ENCODE data around the gene CGREF1. TPM values are rescaled to one million over a fixed set of nuclear protein-coding genes. Genes with fewer than 3 reads are reported as not detected.

The CGREF1 gene
- total RNA-seq, 1 experiment from 2014 or later = 5.0 TPM

DNA sequence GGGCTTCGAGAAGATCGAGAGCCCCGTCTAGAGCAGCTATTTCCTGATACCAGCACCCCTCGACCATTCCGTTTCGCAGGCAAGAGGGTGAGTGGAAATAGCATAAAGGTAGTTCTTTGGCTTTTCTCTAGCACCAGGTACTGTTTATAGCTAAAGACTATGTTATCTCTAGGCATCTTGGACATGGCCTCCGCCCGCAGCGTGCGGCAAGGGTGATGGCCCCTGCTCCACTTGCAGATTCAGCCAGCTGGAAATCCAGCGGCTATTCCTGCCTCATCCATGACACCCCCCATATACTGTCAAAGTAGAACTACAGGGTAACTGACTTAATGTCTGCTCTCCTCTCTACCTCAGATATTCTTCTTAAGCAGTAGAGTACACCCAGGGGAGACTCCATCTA, 64.2 kb downstream of the CGREF1 start:
- H3K4me3 ChIP-seq (ENCODE audit: low read depth, low read length) = no peak overlapping the region
- TF ChIP-seq, protein P1, sequence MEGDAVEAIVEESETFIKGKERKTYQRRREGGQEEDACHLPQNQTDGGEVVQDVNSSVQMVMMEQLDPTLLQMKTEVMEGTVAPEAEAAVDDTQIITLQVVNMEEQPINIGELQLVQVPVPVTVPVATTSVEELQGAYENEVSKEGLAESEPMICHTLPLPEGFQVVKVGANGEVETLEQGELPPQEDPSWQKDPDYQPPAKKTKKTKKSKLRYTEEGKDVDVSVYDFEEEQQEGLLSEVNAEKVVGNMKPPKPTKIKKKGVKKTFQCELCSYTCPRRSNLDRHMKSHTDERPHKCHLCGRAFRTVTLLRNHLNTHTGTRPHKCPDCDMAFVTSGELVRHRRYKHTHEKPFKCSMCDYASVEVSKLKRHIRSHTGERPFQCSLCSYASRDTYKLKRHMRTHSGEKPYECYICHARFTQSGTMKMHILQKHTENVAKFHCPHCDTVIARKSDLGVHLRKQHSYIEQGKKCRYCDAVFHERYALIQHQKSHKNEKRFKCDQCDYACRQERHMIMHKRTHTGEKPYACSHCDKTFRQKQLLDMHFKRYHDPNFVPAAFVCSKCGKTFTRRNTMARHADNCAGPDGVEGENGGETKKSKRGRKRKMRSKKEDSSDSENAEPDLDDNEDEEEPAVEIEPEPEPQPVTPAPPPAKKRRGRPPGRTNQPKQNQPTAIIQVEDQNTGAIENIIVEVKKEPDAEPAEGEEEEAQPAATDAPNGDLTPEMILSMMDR (IDR thresholded peaks at IDR 0.05; ENCODE audit: insufficient read depth in 1 of 2, low read depth in 1 of 2, low read length in 1 of 2, severe bottlenecking in 1 of 2, unreplicated experiment in 1 of 2) = no peak
- no peaks in the 10 kb centered on the region for H3K27me3 ChIP-seq (replicated peaks; ENCODE audit: control insufficient read depth, insufficient read depth, low read length)
- 0 out of 2 replicates have a peak, but pooled peaks cover 6% of the 10 kb centered on the region for H3K4me1 ChIP-seq
- H3K27me3 Mint-ChIP-seq (ENCODE audit: insufficient read depth, unreplicated experiment) = peaks cover 10% of the 10 kb centered on the region
- intact Hi-C loops (cut with micrococcal nuclease; ENCODE audit: unreplicated experiment) = no loop called here
- no peak for DNase-seq
- BruUV-seq (replicated peaks) = no TSS peak
- no peak overlapping the region for H3K27ac Mint-ChIP-seq (ENCODE audit: unreplicated experiment)
- CTCF ChIA-PET = no interaction called here
- H3K4me1 Mint-ChIP-seq (ENCODE audit: low read depth, unreplicated experiment) = peaks cover 31% of the 10 kb centered on the region
- H3K36me3 ChIP-seq (ENCODE audit: control insufficient read depth, insufficient read depth, low read length) = no peaks in the 10 kb centered on the region
- no peaks in the 10 kb centered on the region for H3K9me3 ChIP-seq
- H3K36me3 Mint-ChIP-seq (ENCODE audit: insufficient read depth, unreplicated experiment) = peaks cover 49% of the 10 kb centered on the region
- H3K4me3 Mint-ChIP-seq (ENCODE audit: unreplicated experiment) = no peak overlapping the region
- H3K9me3 Mint-ChIP-seq (ENCODE audit: unreplicated experiment) = peaks cover 9% of the 10 kb centered on the region
- POLR2A ChIA-PET = no interaction called here

DNA sequence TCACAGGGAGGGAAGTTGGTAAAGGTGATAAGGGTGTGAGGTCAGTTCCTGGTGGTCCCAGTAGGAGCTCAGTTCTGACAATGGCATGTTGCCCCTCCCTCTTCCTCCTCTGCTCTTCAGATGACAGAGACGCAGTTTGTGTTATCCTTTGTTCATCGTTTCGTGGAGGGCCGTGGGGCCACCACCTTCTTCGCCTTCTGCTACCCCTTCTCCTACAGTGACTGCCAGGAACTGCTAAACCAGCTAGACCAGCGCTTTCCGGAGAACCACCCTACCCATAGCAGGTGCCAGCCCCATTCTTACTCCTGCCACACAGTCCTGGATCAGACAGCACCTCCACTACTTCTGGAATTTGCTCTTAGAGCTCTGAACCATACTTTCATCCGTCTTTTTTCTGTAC, 65.2 kb downstream of the CGREF1 start:
- H3K4me1 Mint-ChIP-seq (ENCODE audit: low read depth, unreplicated experiment) = peaks cover 31% of the 10 kb centered on the region
- no TSS peak for BruUV-seq (replicated peaks)
- CTCF ChIA-PET = no interaction called here

DNA sequence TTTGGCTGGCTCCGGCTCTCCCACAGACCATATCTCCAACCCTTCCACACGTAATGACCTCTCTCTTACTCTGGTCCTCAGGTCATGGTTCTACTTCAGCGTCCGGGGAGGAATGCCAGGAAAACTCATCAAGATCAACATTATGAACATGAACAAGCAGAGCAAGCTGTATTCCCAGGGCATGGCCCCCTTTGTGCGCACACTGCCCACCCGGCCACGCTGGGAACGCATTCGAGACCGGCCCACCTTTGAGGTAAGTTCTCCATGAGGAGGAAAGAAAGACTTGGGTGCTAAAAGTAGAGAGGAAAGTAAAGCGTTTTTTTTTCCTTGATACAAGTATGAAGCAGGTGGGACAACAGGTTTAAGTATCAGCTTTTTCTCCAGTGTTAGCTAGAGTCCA, 65.6 kb downstream of the CGREF1 start:
- intact Hi-C loops (cut with micrococcal nuclease; ENCODE audit: unreplicated experiment) = no loop called here
- Histone ChIP-seq H3K27me3 (replicated peaks; ENCODE audit: control insufficient read depth, insufficient read depth, low read length) (no peaks in the 10 kb centered on the region), H3K9me3 (no peaks in the 10 kb centered on the region), H3K36me3 (ENCODE audit: control insufficient read depth, insufficient read depth, low read length) (no peaks in the 10 kb centered on the region), H3K4me1 (0 out of 2 replicates have a peak, but pooled peaks cover 6% of the 10 kb centered on the region), H3K4me3 (ENCODE audit: low read depth, low read length) (no peak overlapping the region)
- Mint-ChIP-seq H3K36me3 (ENCODE audit: insufficient read depth, unreplicated experiment) (peaks cover 52% of the 10 kb centered on the region), H3K4me3 (ENCODE audit: unreplicated experiment) (peak overlapping the region; percentile 51), H3K27ac (ENCODE audit: unreplicated experiment) (no peak overlapping the region), H3K27me3 (ENCODE audit: insufficient read depth, unreplicated experiment) (peaks cover 10% of the 10 kb centered on the region), H3K9me3 (ENCODE audit: unreplicated experiment) (peaks cover 9% of the 10 kb centered on the region), H3K4me1 (ENCODE audit: low read depth, unreplicated experiment) (peaks cover 31% of the 10 kb centered on the region)
- TF ChIP-seq, protein P1 (IDR thresholded peaks at IDR 0.05; ENCODE audit: insufficient read depth in 1 of 2, low read depth in 1 of 2, low read length in 1 of 2, severe bottlenecking in 1 of 2, unreplicated experiment in 1 of 2) = no peak
- DNase-seq = no peak
- CTCF ChIA-PET = no interaction called here
- no TSS peak for BruUV-seq (replicated peaks)
- POLR2A ChIA-PET = no interaction called here

More for the DNA sequence above, 65.2 kb downstream of the CGREF1 start:
- intact Hi-C loops (cut with micrococcal nuclease; ENCODE audit: unreplicated experiment) = no loop called here
- Histone ChIP-seq H3K4me3 (ENCODE audit: low read depth, low read length) (no peak overlapping the region), H3K4me1 (0 out of 2 replicates have a peak, but pooled peaks cover 6% of the 10 kb centered on the region), H3K9me3 (no peaks in the 10 kb centered on the region), H3K27me3 (replicated peaks; ENCODE audit: control insufficient read depth, insufficient read depth, low read length) (no peaks in the 10 kb centered on the region), H3K36me3 (ENCODE audit: control insufficient read depth, insufficient read depth, low read length) (no peaks in the 10 kb centered on the region)
- H3K4me3 Mint-ChIP-seq (ENCODE audit: unreplicated experiment) = no peak overlapping the region
- TF ChIP-seq, protein P1 (IDR thresholded peaks at IDR 0.05; ENCODE audit: insufficient read depth in 1 of 2, low read depth in 1 of 2, low read length in 1 of 2, severe bottlenecking in 1 of 2, unreplicated experiment in 1 of 2) = no peak
- peaks cover 51% of the 10 kb centered on the region for H3K36me3 Mint-ChIP-seq (ENCODE audit: insufficient read depth, unreplicated experiment)
- POLR2A ChIA-PET = no interaction called here
- peaks cover 9% of the 10 kb centered on the region for H3K9me3 Mint-ChIP-seq (ENCODE audit: unreplicated experiment)
- H3K27ac Mint-ChIP-seq (ENCODE audit: unreplicated experiment) = no peak overlapping the region
- H3K27me3 Mint-ChIP-seq (ENCODE audit: insufficient read depth, unreplicated experiment) = peaks cover 10% of the 10 kb centered on the region
- DNase-seq = no peak
